HepG2 (cell line): Measurements from ENCODE around the gene ZMYND19. TPM values are rescaled to one million over a fixed set of nuclear protein-coding genes. Genes with fewer than 3 reads are reported as not detected.
A peak's percentile ranks its signal among the peaks of the same experiment; 100 is the strongest.

Source experiments
- ATAC-seq: fragments of 200-7000 bp; cut with Tn5 transposase; 3 replicates; pipeline ENCODE4 v1.9.1; 2020; ENCODE audit warnings: mild to moderate bottlenecking, moderate library complexity
- BruUV-seq: library from RNA; stranded (reverse); fragments of 400-500 nt; replicated peaks from 2 replicates; lab custom pipeline; 2021; lab: Mats Ljungman, UMichigan
- CTCF ChIA-PET: fragments of 300-600 bp; formaldehyde crosslinking; extraction: SDS; loops from one replicate; lab custom pipeline; 2021; ENCODE audit warnings: low total read pairs, inconsistent platforms, low intra/inter-chr PET ratio; lab: Yijun Ruan, JAX
- POLR2A ChIA-PET: fragments of 350-600 bp; sonication (Branson Sonifier 250); formaldehyde crosslinking; loops from one replicate; lab custom pipeline; 2020; ENCODE audit warnings: antibody characterized with exemption, inconsistent platforms; lab: Yijun Ruan, JAX
- DNase-seq: peaks from one replicate; pipeline ENCODE4 v3.0.0-alpha.2; 2015; ENCODE audit warnings: low spot score
- FAIRE-seq: peaks from 3 replicates; lab custom pipeline; 2011; peaks lifted over from hg19 to GRCh38; lab: Jason Lieb, UNC
- H2AFZ ChIP-seq: one replicate; pipeline ENCODE4 v1.6.1; 2011; ENCODE audit warnings: low read length, inconsistent platforms
- H3K27ac ChIP-seq: fragments of 300-600 bp; 3 replicates; pipeline ENCODE4 v1.8.0; 2011; ENCODE audit warnings: mixed run types, mild to moderate bottlenecking, mixed read lengths, low read length, inconsistent platforms; ENCODE audit not compliant: insufficient read depth; ENCODE audit errors: extremely low read length
- H3K27me3 ChIP-seq, 2 experiments: fragments of 200-600 bp in 1 of 2; 2 replicates in 1 of 2; 3 replicates in 1 of 2; pipeline versions ENCODE4 v1.6.0 to v1.8.0; 2011; ENCODE audit warnings: low read length in 2 of 2, mild to moderate bottlenecking in 2 of 2, moderate library complexity in 2 of 2, inconsistent platforms in 1 of 2; ENCODE audit not compliant: insufficient read depth in 2 of 2, control insufficient read depth in 1 of 2
- H3K36me3 ChIP-seq, 2 experiments: fragments of 200-600 bp in 1 of 2; replicated peaks in 1 of 2; 2 replicates in 1 of 2; 3 replicates in 1 of 2; pipeline versions ENCODE4 v1.5.1 to v1.8.0; 2011; ENCODE audit warnings: low read length in 2 of 2, inconsistent platforms in 1 of 2; ENCODE audit not compliant: insufficient read depth in 2 of 2, control insufficient read depth in 1 of 2
- H3K4me1 ChIP-seq: 2 replicates; pipeline ENCODE4 v1.5.1; 2012; ENCODE audit warnings: low read length, inconsistent platforms; ENCODE audit not compliant: insufficient read depth
- H3K4me2 ChIP-seq: 2 replicates; pipeline ENCODE4 v1.6.0; 2011; ENCODE audit warnings: low read depth, low read length, inconsistent platforms
- H3K4me3 ChIP-seq, 3 experiments: fragments of 200-600 bp in 1 of 3; sonication (generic), shearing (Covaris generic) in 1 of 3; replicated peaks in 1 of 3; 2 replicates each; pipeline ENCODE4 v1.5.1; 2011 to 2016; ENCODE audit warnings: low read length in 3 of 3, inconsistent platforms in 2 of 3, low read depth in 2 of 3, mild to moderate bottlenecking in 2 of 3, control low read depth in 1 of 3, mixed read lengths in 1 of 3; ENCODE audit not compliant: insufficient read depth in 1 of 3
- H3K79me2 ChIP-seq: one replicate; pipeline ENCODE4 v1.6.1; 2011; ENCODE audit warnings: low read length, inconsistent platforms; ENCODE audit not compliant: insufficient read depth
- H3K9ac ChIP-seq: 2 replicates; pipeline ENCODE4 v1.6.0; 2011; ENCODE audit warnings: mild to moderate bottlenecking, low read depth, low read length, inconsistent platforms; ENCODE audit not compliant: insufficient read depth
- H3K9me3 ChIP-seq: 2 replicates; pipeline ENCODE4 v1.5.1; 2012; ENCODE audit warnings: mild to moderate bottlenecking, low read length
- H4K20me1 ChIP-seq: 2 replicates; pipeline ENCODE4 v1.6.0; 2011; ENCODE audit warnings: inconsistent platforms, mild to moderate bottlenecking, low read length, moderate library complexity; ENCODE audit not compliant: insufficient read depth
- CBX5 ChIP-seq: sonication (generic); formaldehyde crosslinking; IDR thresholded peaks from 2 replicates; pipeline ENCODE4 v1.4.0; 2020; ENCODE audit warnings: missing genetic modification reagents, borderline replicate concordance
- CTCF ChIP-seq: sonication (generic); formaldehyde crosslinking; IDR thresholded peaks from 2 replicates; pipeline ENCODE4 v1.5.0; 2020; ENCODE audit warnings: mild to moderate bottlenecking, missing genetic modification reagents, moderate library complexity
- GLI4 ChIP-seq: sonication (generic); formaldehyde crosslinking; IDR thresholded peaks from 2 replicates; pipeline ENCODE4 v1.5.1; 2020; ENCODE audit warnings: missing genetic modification reagents, mild to moderate bottlenecking, moderate library complexity, borderline replicate concordance
- ONECUT2 ChIP-seq: sonication (generic); formaldehyde crosslinking; IDR thresholded peaks from 2 replicates; pipeline ENCODE4 v1.4.0; 2020; ENCODE audit warnings: missing genetic modification reagents
- TP53 ChIP-seq: sonication (generic); formaldehyde crosslinking; conservative IDR thresholded peaks from 2 replicates; pipeline ENCODE4 v1.4.0; 2020; ENCODE audit warnings: missing genetic modification reagents
- TRIM22 ChIP-seq: fragments of 450-650 bp; IDR thresholded peaks from 2 replicates; pipeline ENCODE4 v1.6.1; 2017
- ZBTB33 ChIP-seq: sonication (generic); formaldehyde crosslinking; IDR thresholded peaks from 2 replicates; pipeline ENCODE4 v1.4.0; 2020; ENCODE audit warnings: missing genetic modification reagents
- ZBTB46 ChIP-seq: sonication (generic); formaldehyde crosslinking; IDR thresholded peaks from 2 replicates; pipeline ENCODE4 v1.4.0; 2020; ENCODE audit warnings: mild to moderate bottlenecking, missing genetic modification reagents, borderline replicate concordance
- ZFP41 ChIP-seq: sonication (generic); formaldehyde crosslinking; IDR thresholded peaks from 2 replicates; pipeline ENCODE4 v1.4.0; 2020; ENCODE audit warnings: mild to moderate bottlenecking, missing genetic modification reagents, borderline replicate concordance
- ZNF564 ChIP-seq: sonication (generic); formaldehyde crosslinking; IDR thresholded peaks from 2 replicates; pipeline ENCODE4 v1.8.1; 2023; ENCODE audit warnings: mild to moderate bottlenecking, missing genetic modification reagents
- WGBS: methylation state at CpG from one replicate; pipeline ENCODE4 v1.1.6; 2017; ENCODE audit warnings: low lambda C conversion rate; 5-methylcytosine and 5-hydroxymethylcytosine counted together
- in situ Hi-C: cut with HindIII; loops from 2 replicates; pipeline ENCODE4 v1.10.0; 2017; ENCODE audit warnings: low pct_unique_long_range_greater_than_20kb; ENCODE audit not compliant: extremely low pct_ligation_motif_present
- intact Hi-C: fragments of 100-400 bp; cut with micrococcal nuclease; formaldehyde crosslinking; loops from one replicate; pipeline ENCODE4 v1.10.0; 2022; ENCODE audit not compliant: unreplicated experiment
- polyA plus RNA-seq, 8 experiments: library from polyadenylated mRNA; depleted of rRNA in 3 of 8; stranded (reverse) in 7 of 8; unstranded in 1 of 8; fragments of >200 nt; fragmentation: Illumina TruSeq in 4 of 8; extraction: Trizol in 4 of 8; gene quantifications; 2 replicates each; pipeline versions ENCODE4 v1.2.1 to v1.2.3, GENCODE V29; 2011 to 2016; ENCODE audit warnings: low read depth in 4 of 8, missing spikeins in 1 of 8, mixed read lengths in 1 of 8; ENCODE audit not compliant: insufficient read depth in 1 of 8
- total RNA-seq, 5 experiments: library from RNA; depleted of rRNA; stranded (reverse); fragments of >200 nt; fragmentation: Illumina TruSeq; extraction: Trizol; gene quantifications; 2 replicates each; pipeline ENCODE4 v1.2.3, GENCODE V29; 2016; ENCODE audit warnings: low read depth in 1 of 5

ZMYND19 gene
- total and polyA plus RNA-seq, 2 of the 13 experiments (the other 11 are each of a cell fraction or from before 2014, with no cell fraction given), result 21.3 to 38.7 TPM

- H3K9ac ChIP-seq, result no peak overlapping the region
Measured at GRCh38 chr9:137580209-137580953, 9.9 kb downstream of the ZMYND19 start.

More at GRCh38 chr9:137580209-137580953, 9.9 kb downstream of the ZMYND19 start:
- no peak overlapping the region for H3K27ac ChIP-seq
- DNase-seq (no peak), FAIRE-seq (no peak), ATAC-seq (no peak)
- 89% methylated on average over 9 of the region's 23 CpGs for WGBS
- peaks cover 24% of the 10 kb centered on the region for H3K79me2 ChIP-seq
- TF ChIP-seq ZNF564, result no peak
- TF ChIP-seq TP53 (CRISPR knock-in tag), result no peak
- peak; percentile 17 for TF ChIP-seq CTCF (CRISPR knock-in tag)
- TF ChIP-seq CBX5 (CRISPR knock-in tag), result no peak
- no peak for TF ChIP-seq ZBTB46 (CRISPR knock-in tag)
- TF ChIP-seq TRIM22, result no peak
- TF ChIP-seq GLI4 (CRISPR knock-in tag), result no peak
- no peak for TF ChIP-seq ZFP41 (CRISPR knock-in tag)
- TF ChIP-seq ONECUT2 (CRISPR knock-in tag), result no peak
- TF ChIP-seq ZBTB33 (CRISPR knock-in tag), result 0 out of 2 replicates have a peak, but pooled peaks have one; percentile 28
- CTCF ChIA-PET, result no interaction called here
- no TSS peak for BruUV-seq
- H3K4me2 ChIP-seq, result no peak overlapping the region; the same call in 1 of the 2 replicates
- in situ Hi-C loops (no loop called here), intact Hi-C loops (no loop called here)
- H3K4me1 ChIP-seq, result peaks cover 30% of the 10 kb centered on the region
- H3K9me3 ChIP-seq, result no peaks in the 10 kb centered on the region
- H4K20me1 ChIP-seq, result no peaks in the 10 kb centered on the region; the same call in 1 of the 2 replicates
- POLR2A ChIA-PET, result interaction anchor here (1.2 to 2.1 kb wide), 2 partner anchors 25 kb away, joined by 4 to 6 read pairs; partner anchors contain the start of gene ARRDC1
- H3K4me3 ChIP-seq, result no peak overlapping the region
- peaks cover 13 to 47% of the 10 kb centered on the region in 2 experiments; a peak in 4 of 5 replicates for H3K36me3 ChIP-seq
- H2AFZ ChIP-seq, result no peak overlapping the region
- H3K27me3 ChIP-seq, result no peaks in the 10 kb centered on the region
